ENCODE measurements around the gene NATD1. TPM values are rescaled to one million over a fixed set of nuclear protein-coding genes. Genes with fewer than 3 reads are reported as not detected.

The NATD1 gene, protein sequence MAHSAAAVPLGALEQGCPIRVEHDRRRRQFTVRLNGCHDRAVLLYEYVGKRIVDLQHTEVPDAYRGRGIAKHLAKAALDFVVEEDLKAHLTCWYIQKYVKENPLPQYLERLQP
- 0.23 and 0.37 TPM in 2 replicates for total RNA-seq (2013; cell fraction: nucleolus; rRNA removed)
- 0.05 and 0.17 TPM in 2 replicates for total RNA-seq (2014; rRNA removed)
- 0.05 and 0.09 TPM in 2 replicates for total RNA-seq (2014; rRNA removed; fragmentation: Illumina TruSeq; extraction: Trizol)
- total RNA-seq (2021): 0.33 and 0.35 TPM in 2 replicates
- polyA plus RNA-seq (2011; ENCODE audit: low read depth): 0.21 TPM
- 0.19 and 0.33 TPM in 2 replicates for polyA plus RNA-seq (2011; rRNA removed)
- 0.37 and 0.42 TPM in 2 replicates for polyA plus RNA-seq (2011; cell fraction: cytosol; rRNA removed)
- 0.42 and 0.55 TPM in 2 replicates for polyA plus RNA-seq (2011; cell fraction: nucleus; rRNA removed)
- polyA plus RNA-seq (2012): 0.52 and 0.62 TPM in 2 replicates
- 0.08 and 0.21 TPM in 2 replicates for polyA plus RNA-seq (2014; fragmentation: Illumina TruSeq; extraction: Trizol)
- under 1 TPM; 0.02 TPM for polyA plus RNA-seq (2014; fragmentation: Nextera tagmentation; extraction: Ambion mirVana)
- 0.31 and 0.47 TPM in 2 replicates for polyA plus RNA-seq (2014; rRNA removed)
- polyA plus RNA-seq (2016; fragmentation: Nextera tagmentation; extraction: Ambion mirVana): under 1 TPM; 0.13 TPM
- polyA minus RNA-seq (2011; rRNA and poly(A)+ RNA removed): 0.07 and 0.36 TPM in 2 replicates
- 0.40 TPM in 1 of 2 replicates, not detected in the other for polyA minus RNA-seq (2011; cell fraction: cytosol; rRNA and poly(A)+ RNA removed)
- polyA minus RNA-seq (2011; cell fraction: nucleus; rRNA and poly(A)+ RNA removed): 0.19 and 0.36 TPM in 2 replicates
- Bru-seq, nascent RNA: percentile 36 among the genes with signal in this experiment
- BruChase-seq, experiment 1, labeled RNA remaining after a 6-hour chase: percentile 30 among the genes with signal in this experiment
- percentile 35 among the genes with signal in this experiment for BruChase-seq, experiment 2, labeled RNA remaining after a 2-hour chase
- long read RNA-seq, experiment 1: 0 reads
- long read RNA-seq, experiment 2: 0 reads

DNA sequence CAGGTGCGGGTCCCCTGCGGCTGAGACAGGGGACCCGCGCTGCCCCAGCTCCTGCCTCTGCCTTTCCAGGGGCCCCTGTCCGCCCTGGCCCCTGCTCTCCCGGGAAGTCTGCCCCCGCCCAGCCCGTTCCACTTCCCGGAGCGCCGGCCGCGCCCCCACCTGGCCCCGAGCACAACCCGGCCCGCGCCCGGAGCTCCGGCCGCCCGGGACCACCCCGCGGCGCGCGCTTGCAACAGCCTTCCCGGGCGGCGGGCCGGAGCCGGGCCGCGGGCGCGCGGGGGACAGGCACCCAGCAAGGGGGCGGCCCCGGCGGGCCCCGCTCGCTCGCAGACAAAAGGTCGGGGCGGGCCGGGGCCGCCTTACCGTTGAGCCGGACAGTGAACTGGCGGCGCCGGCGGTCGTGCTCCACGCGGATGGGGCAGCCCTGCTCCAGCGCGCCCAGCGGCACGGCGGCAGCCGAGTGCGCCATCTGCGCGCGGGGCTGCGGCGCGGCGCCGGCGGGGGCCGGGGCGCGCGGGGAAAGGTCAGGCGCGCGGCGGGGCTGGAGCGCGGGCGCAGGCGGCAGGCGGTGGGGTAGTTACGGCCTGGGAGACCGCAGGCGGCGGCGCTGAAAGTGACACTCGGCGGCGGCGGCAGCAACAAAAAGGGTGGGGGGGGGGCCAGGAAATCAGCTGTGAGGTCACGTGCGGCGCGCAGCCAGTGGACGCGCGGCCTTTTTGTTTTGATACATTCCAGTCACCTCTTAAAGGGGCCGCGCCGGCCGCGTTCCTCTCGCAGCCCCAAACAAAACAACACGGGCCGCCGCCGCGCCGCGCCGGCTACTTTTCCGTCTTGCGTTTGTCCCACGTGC lies at the start of gene NATD1:
Gene NATD1 (minus strand): TSS at position 615 of the 850 bp plus-strand sequence. CDS start 146 bp downstream, at position 469.
- RAD21 ChIA-PET (ENCODE audit: unreplicated experiment): no interaction called here
- WGBS (ENCODE audit: insufficient coverage, insufficient replicate concordance, low lambda C conversion rate, missing lambda C conversion rate): 10% methylated on average over 37 of the region's 117 CpGs
- POLR2A ChIA-PET: no interaction called here
- Histone ChIP-seq H2AFZ (ENCODE audit: control insufficient read depth, low read depth, low read length) (peak within 1 kb of the TSS; percentile 2), H3K36me3 (ENCODE audit: control insufficient read depth in 2 of 2, insufficient read depth in 2 of 2, low read length in 1 of 2) (no peaks in the 10 kb centered on the region), H3K9me3 (replicated peaks; ENCODE audit: control insufficient read depth, insufficient read depth, low read length) (no peaks in the 10 kb centered on the region), H3K4me3 (peak within 1 kb of the TSS; percentile 70), H4K20me1 (ENCODE audit: control insufficient read depth, insufficient read depth) (no peaks in the 10 kb centered on the region; the same call in 1 of the 2 replicates), H3K27ac (ENCODE audit: control insufficient read depth, insufficient read depth) (no peak within 1 kb of the TSS), H3K4me2 (ENCODE audit: control insufficient read depth, insufficient read depth) (peak within 1 kb of the TSS; percentile 78), H3K9ac (ENCODE audit: control insufficient read depth, insufficient read depth, low read length) (no peak within 1 kb of the TSS), H3K27me3 (replicated peaks in 1 of 2; ENCODE audit: control insufficient read depth in 2 of 2, insufficient read depth in 2 of 2, low read length in 1 of 2) (peaks cover 2 to 5% of the 10 kb centered on the region in 2 experiments; a peak in 3 of 4 replicates), H3K4me1 (ENCODE audit: control insufficient read depth, insufficient read depth, low read length) (peaks cover 4% of the 10 kb centered on the region), H3K79me2 (ENCODE audit: control insufficient read depth, insufficient read depth, low read length) (no peaks in the 10 kb centered on the region)
- no TSS peak for BruUV-seq (replicated peaks)
- intact Hi-C loops (cut with micrococcal nuclease; ENCODE audit: unreplicated experiment) (no loop called here), in situ Hi-C loops (cut with MboI) (loop anchor here (10.0 kb wide), 1 partner anchor 62 kb away; no protein-coding TSS in a partner anchor)
- DNase-seq (ENCODE audit: low read depth, low spot score) (no peak), FAIRE-seq (no peak), ATAC-seq (peak; percentile 74)
- CTCF ChIA-PET: no interaction called here
- SMC1A ChIA-PET (ENCODE audit: uncharacterized antibody, unreplicated experiment): no interaction called here
- TF ChIP-seq TARDBP (IDR thresholded peaks at IDR 0.05; ENCODE audit: borderline replicate concordance): no peak
- no peak for TF ChIP-seq CHD1 (IDR thresholded peaks at IDR 0.05; ENCODE audit: low read depth, low read length)
- TF ChIP-seq, protein P1, sequence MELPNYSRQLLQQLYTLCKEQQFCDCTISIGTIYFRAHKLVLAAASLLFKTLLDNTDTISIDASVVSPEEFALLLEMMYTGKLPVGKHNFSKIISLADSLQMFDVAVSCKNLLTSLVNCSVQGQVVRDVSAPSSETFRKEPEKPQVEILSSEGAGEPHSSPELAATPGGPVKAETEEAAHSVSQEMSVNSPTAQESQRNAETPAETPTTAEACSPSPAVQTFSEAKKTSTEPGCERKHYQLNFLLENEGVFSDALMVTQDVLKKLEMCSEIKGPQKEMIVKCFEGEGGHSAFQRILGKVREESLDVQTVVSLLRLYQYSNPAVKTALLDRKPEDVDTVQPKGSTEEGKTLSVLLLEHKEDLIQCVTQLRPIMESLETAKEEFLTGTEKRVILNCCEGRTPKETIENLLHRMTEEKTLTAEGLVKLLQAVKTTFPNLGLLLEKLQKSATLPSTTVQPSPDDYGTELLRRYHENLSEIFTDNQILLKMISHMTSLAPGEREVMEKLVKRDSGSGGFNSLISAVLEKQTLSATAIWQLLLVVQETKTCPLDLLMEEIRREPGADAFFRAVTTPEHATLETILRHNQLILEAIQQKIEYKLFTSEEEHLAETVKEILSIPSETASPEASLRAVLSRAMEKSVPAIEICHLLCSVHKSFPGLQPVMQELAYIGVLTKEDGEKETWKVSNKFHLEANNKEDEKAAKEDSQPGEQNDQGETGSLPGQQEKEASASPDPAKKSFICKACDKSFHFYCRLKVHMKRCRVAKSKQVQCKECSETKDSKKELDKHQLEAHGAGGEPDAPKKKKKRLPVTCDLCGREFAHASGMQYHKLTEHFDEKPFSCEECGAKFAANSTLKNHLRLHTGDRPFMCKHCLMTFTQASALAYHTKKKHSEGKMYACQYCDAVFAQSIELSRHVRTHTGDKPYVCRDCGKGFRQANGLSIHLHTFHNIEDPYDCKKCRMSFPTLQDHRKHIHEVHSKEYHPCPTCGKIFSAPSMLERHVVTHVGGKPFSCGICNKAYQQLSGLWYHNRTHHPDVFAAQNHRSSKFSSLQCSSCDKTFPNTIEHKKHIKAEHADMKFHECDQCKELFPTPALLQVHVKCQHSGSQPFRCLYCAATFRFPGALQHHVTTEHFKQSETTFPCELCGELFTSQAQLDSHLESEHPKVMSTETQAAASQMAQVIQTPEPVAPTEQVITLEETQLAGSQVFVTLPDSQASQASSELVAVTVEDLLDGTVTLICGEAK (IDR thresholded peaks at IDR 0.05; ENCODE audit: borderline replicate concordance): no peak
- no peak for TF ChIP-seq JUNB (IDR thresholded peaks at IDR 0.05)
- TF ChIP-seq SREBF1 (IDR thresholded peaks at IDR 0.05; ENCODE audit: low read length): no peak
- TF ChIP-seq ZNF207 (IDR thresholded peaks at IDR 0.05; ENCODE audit: borderline replicate concordance): no peak
- no peak for TF ChIP-seq TBL1XR1 (IDR thresholded peaks at IDR 0.05; ENCODE audit: low read depth, low read length)
- TF ChIP-seq, protein P2, sequence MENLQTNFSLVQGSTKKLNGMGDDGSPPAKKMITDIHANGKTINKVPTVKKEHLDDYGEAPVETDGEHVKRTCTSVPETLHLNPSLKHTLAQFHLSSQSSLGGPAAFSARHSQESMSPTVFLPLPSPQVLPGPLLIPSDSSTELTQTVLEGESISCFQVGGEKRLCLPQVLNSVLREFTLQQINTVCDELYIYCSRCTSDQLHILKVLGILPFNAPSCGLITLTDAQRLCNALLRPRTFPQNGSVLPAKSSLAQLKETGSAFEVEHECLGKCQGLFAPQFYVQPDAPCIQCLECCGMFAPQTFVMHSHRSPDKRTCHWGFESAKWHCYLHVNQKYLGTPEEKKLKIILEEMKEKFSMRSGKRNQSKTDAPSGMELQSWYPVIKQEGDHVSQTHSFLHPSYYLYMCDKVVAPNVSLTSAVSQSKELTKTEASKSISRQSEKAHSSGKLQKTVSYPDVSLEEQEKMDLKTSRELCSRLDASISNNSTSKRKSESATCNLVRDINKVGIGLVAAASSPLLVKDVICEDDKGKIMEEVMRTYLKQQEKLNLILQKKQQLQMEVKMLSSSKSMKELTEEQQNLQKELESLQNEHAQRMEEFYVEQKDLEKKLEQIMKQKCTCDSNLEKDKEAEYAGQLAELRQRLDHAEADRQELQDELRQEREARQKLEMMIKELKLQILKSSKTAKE (IDR thresholded peaks at IDR 0.05; ENCODE audit: low read depth, poor library complexity, severe bottlenecking): no peak
- TF ChIP-seq NFIC (IDR thresholded peaks at IDR 0.05; ENCODE audit: low read depth, low read length): no peak
- no peak for TF ChIP-seq YY1 (IDR thresholded peaks at IDR 0.05; ENCODE audit: low read depth, low read length)
- TF ChIP-seq FOXM1 (IDR thresholded peaks at IDR 0.05; ENCODE audit: low read depth, low read length): no peak
